HG02885 (cell line): ENCODE data around the gene SLC35F1.

Experiments used
- ATAC-seq: cut with Tn5 transposase; IDR thresholded peaks from one replicate; pipeline ENCODE4 v1.9.1; 2021; ENCODE audit warnings: mild to moderate bottlenecking; ENCODE audit not compliant: unreplicated experiment, poor library complexity

SLC35F1 gene

GRCh38 chr6:118326712-118327111 lies 419.6 kb downstream of the SLC35F1 start:
- no peak for ATAC-seq

GRCh38 chr6:118327237-118327636 lies 420.2 kb downstream of the SLC35F1 start:
- no peak for ATAC-seq

GRCh38 chr6:118333772-118334171 lies 426.7 kb downstream of the SLC35F1 start:
- no peak for ATAC-seq

- no peak for ATAC-seq
Observed at GRCh38 chr6:118334634-118335033, 427.6 kb downstream of the SLC35F1 start.

- no peak for ATAC-seq
Observed at GRCh38 chr6:118335325-118335816, 428.3 kb downstream of the SLC35F1 start.

- ATAC-seq = no peak
Observed at GRCh38 chr6:118344014-118344670, 437.1 kb downstream of the SLC35F1 start.

GRCh38 chr6:118350881-118351430 lies 443.9 kb downstream of the SLC35F1 start:
- no peak for ATAC-seq

- no peak for ATAC-seq
Observed at GRCh38 chr6:118353564-118353963, 446.5 kb downstream of the SLC35F1 start.

GRCh38 chr6:118354641-118355040 lies 447.6 kb downstream of the SLC35F1 start:
- peak; percentile 99 for ATAC-seq

GRCh38 chr6:118356054-118356453 lies 449.0 kb downstream of the SLC35F1 start:
- ATAC-seq = no peak

GRCh38 chr6:118356686-118357085 lies 449.6 kb downstream of the SLC35F1 start:
- ATAC-seq = no peak
